MM.1S (cell line): Measurements from ENCODE around the gene EPHA5.

Source experiments
- CTCF ChIP-seq: fragments of 300-600 bp; sonication (generic); IDR thresholded peaks from 2 replicates; pipeline ENCODE4 v1.5.1; 2016; ENCODE audit warnings: antibody characterized with exemption, low read length, mixed read lengths
- EZH2 ChIP-seq: fragments of 300-600 bp; sonication (generic); optimal IDR thresholded peaks from 2 replicates; pipeline ENCODE3; 2017; ENCODE audit warnings: low read depth, mild to moderate bottlenecking, antibody characterized with exemption, low read length, mixed read lengths

GRCh38 chr4:65358914-65359313 is 311.4 kb downstream of the EPHA5 start:
- TF ChIP-seq EZH2 (no peak), CTCF (no peak)
